ENCODE data around the gene DCN. TPM values are rescaled to one million over a fixed set of nuclear protein-coding genes. Genes with fewer than 3 reads are reported as not detected.

The DCN gene
- total RNA-seq, 1 donor from 2014 or later, result 12.5 TPM

GRCh38 chr12:91179966-91180561, 2.6 kb downstream of the DCN start:
- no peak for TF ChIP-seq CTCF (conservative IDR thresholded peaks at IDR 0.05; ENCODE audit: low read depth, low read length)
- H3K4me3 ChIP-seq (ENCODE audit: low read depth, low read length), result peak overlapping the region; percentile 43
- no peak for DNase-seq (ENCODE audit: low read depth)

- no peak for TF ChIP-seq CTCF (conservative IDR thresholded peaks at IDR 0.05; ENCODE audit: low read depth, low read length)
- no peak overlapping the region for H3K4me3 ChIP-seq (ENCODE audit: low read depth, low read length)
- no peak for DNase-seq (ENCODE audit: low read depth)
Measured at GRCh38 chr12:91179315-91179714, 3.3 kb downstream of the DCN start.

GRCh38 chr12:91178781-91179180, 3.8 kb downstream of the DCN start:
- TF ChIP-seq CTCF (conservative IDR thresholded peaks at IDR 0.05; ENCODE audit: low read depth, low read length), result no peak
- DNase-seq (ENCODE audit: low read depth), result no peak
- no peak overlapping the region for H3K4me3 ChIP-seq (ENCODE audit: low read depth, low read length)

- H3K4me3 ChIP-seq (ENCODE audit: low read depth, low read length), result peak overlapping the region; percentile 23
- DNase-seq (ENCODE audit: low read depth), result no peak
Measured at GRCh38 chr12:91178139-91178561, 4.5 kb downstream of the DCN start.

GRCh38 chr12:91177381-91177780, 5.2 kb downstream of the DCN start:
- TF ChIP-seq CTCF (conservative IDR thresholded peaks at IDR 0.05; ENCODE audit: low read depth, low read length), result no peak
- DNase-seq (ENCODE audit: low read depth), result no peak
- no peak overlapping the region for H3K4me3 ChIP-seq (ENCODE audit: low read depth, low read length)

More at GRCh38 chr12:91178139-91178561, 4.5 kb downstream of the DCN start:
- TF ChIP-seq CTCF (conservative IDR thresholded peaks at IDR 0.05; ENCODE audit: low read depth, low read length), result peak; percentile 73

- no peak overlapping the region for H3K4me3 ChIP-seq (ENCODE audit: low read depth, low read length)
- no peak for TF ChIP-seq CTCF (conservative IDR thresholded peaks at IDR 0.05; ENCODE audit: low read depth, low read length)
- DNase-seq (ENCODE audit: low read depth), result no peak
Measured at GRCh38 chr12:91176915-91177314, 5.7 kb downstream of the DCN start.

- H3K4me3 ChIP-seq (ENCODE audit: low read depth, low read length), result no peak overlapping the region
- TF ChIP-seq CTCF (conservative IDR thresholded peaks at IDR 0.05; ENCODE audit: low read depth, low read length), result no peak
- DNase-seq (ENCODE audit: low read depth), result no peak
Measured at GRCh38 chr12:91176358-91176757, 6.3 kb downstream of the DCN start.
